ENCODE results near the gene WNT1.

The WNT1 gene

DNA sequence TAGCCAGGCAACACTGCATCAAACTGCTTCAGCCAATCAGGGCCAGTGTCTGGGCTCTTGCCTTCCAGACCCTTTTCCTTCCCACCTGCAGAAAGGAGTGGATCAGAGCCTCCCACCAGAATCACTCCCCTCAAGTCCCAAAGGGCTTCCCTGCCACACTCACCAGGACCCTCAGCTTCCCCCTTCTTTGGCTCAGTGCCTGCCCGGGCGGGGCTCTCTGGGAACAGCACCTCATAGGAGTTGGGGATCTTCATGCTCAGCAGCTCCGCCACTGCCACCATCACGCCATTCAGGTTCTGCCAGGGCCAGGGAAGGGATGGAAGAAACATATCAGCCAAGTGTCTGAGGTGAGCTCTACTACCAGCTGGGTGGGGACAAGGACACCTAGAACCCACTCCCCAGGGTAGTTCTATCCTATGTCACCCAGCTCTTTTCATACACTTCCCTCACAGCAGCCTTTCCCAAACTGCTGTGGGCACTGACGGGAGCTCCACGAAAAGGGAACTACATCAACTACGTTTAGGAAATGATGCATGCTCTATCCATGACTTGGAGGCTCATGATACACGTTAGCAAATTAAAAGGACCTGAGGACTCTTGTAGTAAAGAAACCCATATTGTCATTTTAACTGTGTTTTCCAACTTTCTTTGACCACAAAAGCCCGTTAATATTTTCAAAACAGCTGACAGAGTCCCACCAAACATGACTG lies 49.9 kb downstream of the WNT1 start:
- no peak for DNase-seq
- TF ChIP-seq GATA1 (IDR thresholded peaks at IDR 0.05; ENCODE audit: low read depth, low read length) (no peak), POLR2A (IDR thresholded peaks at IDR 0.05; ENCODE audit: low read length) (no peak)

DNA sequence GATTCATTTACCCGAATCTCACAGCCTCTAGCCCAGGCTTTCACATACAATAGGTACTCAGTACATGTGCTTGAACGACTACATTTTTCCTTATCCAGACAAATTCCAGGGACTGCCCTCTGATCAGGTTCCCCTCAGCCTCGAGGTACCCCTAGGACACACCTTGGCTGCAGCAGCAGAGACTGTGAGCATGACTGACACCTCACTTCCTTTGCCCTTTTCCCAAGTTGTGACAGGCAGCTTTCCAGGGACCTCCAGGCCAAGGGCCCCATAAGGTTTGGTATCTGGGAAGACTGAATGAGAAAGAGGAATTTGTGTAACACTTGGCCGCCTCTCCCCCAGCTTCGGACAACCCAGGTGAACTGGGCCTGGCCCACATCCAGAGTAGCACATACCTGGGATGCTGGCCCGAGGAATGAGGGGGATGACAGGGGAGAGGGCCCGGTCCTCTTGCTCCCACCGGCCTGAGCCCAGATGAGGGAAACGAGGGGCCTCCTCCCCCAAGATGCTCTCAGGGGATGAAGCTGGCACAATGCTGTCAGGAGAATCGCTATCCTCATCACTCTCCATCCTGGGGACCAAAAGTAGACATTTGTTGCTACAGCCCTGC lies 50.6 kb downstream of the WNT1 start:
- TF ChIP-seq GATA1 (IDR thresholded peaks at IDR 0.05; ENCODE audit: low read depth, low read length) (no peak), POLR2A (IDR thresholded peaks at IDR 0.05; ENCODE audit: low read length) (no peak)
- no peak for DNase-seq

DNA sequence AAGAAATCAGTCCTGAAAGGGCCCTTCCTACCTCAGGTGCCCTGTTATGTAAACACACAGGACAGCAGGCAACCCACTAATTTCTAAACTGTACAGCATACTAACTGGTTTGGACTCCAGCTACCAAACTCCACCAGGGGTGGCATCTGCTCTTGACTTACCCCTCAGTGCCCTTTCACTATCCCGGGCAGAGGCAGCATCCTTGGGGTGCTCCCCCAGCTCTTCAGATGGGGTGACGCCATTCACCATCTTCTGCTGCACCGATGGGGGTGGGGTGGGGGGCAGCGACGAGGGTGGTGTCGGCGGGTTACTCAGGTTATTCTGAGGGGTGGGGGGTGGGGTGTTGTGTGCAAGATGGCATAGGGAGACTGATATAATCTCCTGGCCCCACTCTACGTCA lies 52.0 kb downstream of the WNT1 start:
- DNase-seq: no peak
- TF ChIP-seq GATA1 (IDR thresholded peaks at IDR 0.05; ENCODE audit: low read depth, low read length): no peak
- TF ChIP-seq POLR2A (IDR thresholded peaks at IDR 0.05; ENCODE audit: low read length): no peak

DNA sequence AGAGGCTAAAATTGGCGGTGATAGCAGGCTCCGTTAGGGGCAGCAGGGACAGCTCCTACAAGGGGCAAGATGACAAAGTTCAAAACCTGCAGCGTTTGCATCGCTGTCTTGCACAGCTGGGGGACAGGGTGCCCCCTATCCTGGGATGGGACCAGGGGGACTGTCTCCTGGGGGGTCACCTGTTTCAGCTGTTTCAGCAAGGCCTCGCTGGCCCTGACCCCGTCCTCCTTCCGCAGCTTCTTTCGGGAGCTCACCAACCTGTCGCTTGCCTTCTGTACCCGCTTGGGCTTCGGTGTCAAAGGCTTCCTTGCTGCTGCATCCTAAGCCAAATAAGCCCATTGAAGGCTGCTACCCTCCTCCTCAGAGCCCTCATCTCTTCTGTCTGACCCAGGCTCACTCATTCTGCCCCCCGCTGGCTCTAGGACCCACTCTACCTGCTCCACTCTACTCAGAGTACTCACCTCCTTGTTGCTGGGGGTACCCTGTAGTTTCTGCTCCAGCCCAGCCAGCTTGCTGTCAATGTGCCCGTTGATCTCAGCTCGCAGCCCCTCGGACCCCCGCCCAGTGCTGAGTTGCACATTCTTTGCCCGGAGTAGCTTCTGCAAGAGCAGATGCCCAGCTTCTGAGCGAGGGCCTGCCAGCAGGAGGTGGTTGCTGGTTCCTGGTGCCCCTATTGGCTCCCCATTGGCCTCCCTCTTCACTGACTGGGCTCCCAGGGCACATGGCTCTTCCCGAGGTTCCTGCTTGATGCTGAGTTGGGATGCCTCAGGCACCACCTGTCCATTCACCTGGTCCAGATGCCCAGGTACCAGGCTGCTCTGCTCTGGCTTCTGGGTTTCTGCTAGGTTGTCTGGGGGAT lies 52.8 kb downstream of the WNT1 start:
- no peak for TF ChIP-seq POLR2A (IDR thresholded peaks at IDR 0.05; ENCODE audit: low read length)
- TF ChIP-seq GATA1 (IDR thresholded peaks at IDR 0.05; ENCODE audit: low read depth, low read length): no peak
- no peak for DNase-seq

DNA sequence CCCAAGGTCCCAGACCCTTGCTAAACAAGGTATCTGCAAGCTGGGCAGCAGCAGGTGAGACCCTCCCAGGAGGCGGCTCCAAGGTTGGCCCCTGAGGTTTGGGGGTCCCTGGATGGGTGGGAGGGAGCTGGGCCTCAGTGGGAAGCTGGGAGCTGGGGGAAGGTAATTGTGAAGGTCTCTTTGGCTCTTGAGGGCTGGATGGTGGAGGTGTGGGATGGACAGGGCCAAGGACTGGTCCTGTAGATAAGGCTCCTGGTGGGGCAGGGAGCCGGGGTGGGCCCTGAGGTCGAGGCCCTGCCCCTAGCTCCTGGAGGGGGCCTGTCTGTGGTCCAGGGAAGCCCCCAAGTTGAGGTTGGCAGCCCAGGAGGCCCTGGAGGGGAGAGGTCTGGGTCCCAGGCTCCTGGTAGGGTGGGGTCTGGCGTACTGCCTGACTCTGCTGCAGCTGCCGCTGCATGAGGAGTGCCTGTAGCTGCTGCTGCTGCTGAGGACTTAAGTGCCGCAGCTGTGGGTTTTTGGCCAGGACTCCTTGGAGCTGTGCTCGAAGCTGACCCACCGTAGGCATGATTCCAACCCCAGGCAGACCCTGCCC lies 53.5 kb downstream of the WNT1 start:
- DNase-seq: no peak
- no peak for TF ChIP-seq GATA1 (IDR thresholded peaks at IDR 0.05; ENCODE audit: low read depth, low read length)
- TF ChIP-seq POLR2A (IDR thresholded peaks at IDR 0.05; ENCODE audit: low read length): no peak

Data from erythroblast (primary cell).